HepG2 (cell line): ENCODE data around the gene HS3ST3B1. TPM values are rescaled to one million over a fixed set of nuclear protein-coding genes. Genes with fewer than 3 reads are reported as not detected.

ENCODE experiments used
- ATAC-seq: fragments of 200-7000 bp; cut with Tn5 transposase; 3 replicates; pipeline ENCODE4 v1.9.1; 2020; ENCODE audit warnings: mild to moderate bottlenecking, moderate library complexity
- BruUV-seq: library from RNA; stranded (reverse); fragments of 400-500 nt; replicated peaks from 2 replicates; lab custom pipeline; 2021; lab: Mats Ljungman, UMichigan
- CTCF ChIA-PET: fragments of 300-600 bp; formaldehyde crosslinking; extraction: SDS; loops from one replicate; lab custom pipeline; 2021; ENCODE audit warnings: low total read pairs, inconsistent platforms, low intra/inter-chr PET ratio; lab: Yijun Ruan, JAX
- POLR2A ChIA-PET: fragments of 350-600 bp; sonication (Branson Sonifier 250); formaldehyde crosslinking; loops from one replicate; lab custom pipeline; 2020; ENCODE audit warnings: antibody characterized with exemption, inconsistent platforms; lab: Yijun Ruan, JAX
- DNase-seq: peaks from one replicate; pipeline ENCODE4 v3.0.0-alpha.2; 2015; ENCODE audit warnings: low spot score
- FAIRE-seq: peaks from 3 replicates; lab custom pipeline; 2011; peaks lifted over from hg19 to GRCh38; lab: Jason Lieb, UNC
- H2AFZ ChIP-seq: one replicate; pipeline ENCODE4 v1.6.1; 2011; ENCODE audit warnings: low read length, inconsistent platforms
- H3K27ac ChIP-seq: fragments of 300-600 bp; 3 replicates; pipeline ENCODE4 v1.8.0; 2011; ENCODE audit warnings: mixed run types, mild to moderate bottlenecking, mixed read lengths, low read length, inconsistent platforms; ENCODE audit not compliant: insufficient read depth; ENCODE audit errors: extremely low read length
- H3K27me3 ChIP-seq, 2 experiments: fragments of 200-600 bp in 1 of 2; 2 replicates in 1 of 2; 3 replicates in 1 of 2; pipeline versions ENCODE4 v1.6.0 to v1.8.0; 2011; ENCODE audit warnings: low read length in 2 of 2, mild to moderate bottlenecking in 2 of 2, moderate library complexity in 2 of 2, inconsistent platforms in 1 of 2; ENCODE audit not compliant: insufficient read depth in 2 of 2, control insufficient read depth in 1 of 2
- H3K36me3 ChIP-seq, 2 experiments: fragments of 200-600 bp in 1 of 2; replicated peaks in 1 of 2; 2 replicates in 1 of 2; 3 replicates in 1 of 2; pipeline versions ENCODE4 v1.5.1 to v1.8.0; 2011; ENCODE audit warnings: low read length in 2 of 2, inconsistent platforms in 1 of 2; ENCODE audit not compliant: insufficient read depth in 2 of 2, control insufficient read depth in 1 of 2
- H3K4me1 ChIP-seq: 2 replicates; pipeline ENCODE4 v1.5.1; 2012; ENCODE audit warnings: low read length, inconsistent platforms; ENCODE audit not compliant: insufficient read depth
- H3K4me2 ChIP-seq: 2 replicates; pipeline ENCODE4 v1.6.0; 2011; ENCODE audit warnings: low read depth, low read length, inconsistent platforms
- H3K4me3 ChIP-seq, 3 experiments: fragments of 200-600 bp in 1 of 3; sonication (generic), shearing (Covaris generic) in 1 of 3; replicated peaks in 1 of 3; 2 replicates each; pipeline ENCODE4 v1.5.1; 2011 to 2016; ENCODE audit warnings: low read length in 3 of 3, inconsistent platforms in 2 of 3, low read depth in 2 of 3, mild to moderate bottlenecking in 2 of 3, control low read depth in 1 of 3, mixed read lengths in 1 of 3; ENCODE audit not compliant: insufficient read depth in 1 of 3
- H3K79me2 ChIP-seq: one replicate; pipeline ENCODE4 v1.6.1; 2011; ENCODE audit warnings: low read length, inconsistent platforms; ENCODE audit not compliant: insufficient read depth
- H3K9ac ChIP-seq: 2 replicates; pipeline ENCODE4 v1.6.0; 2011; ENCODE audit warnings: mild to moderate bottlenecking, low read depth, low read length, inconsistent platforms; ENCODE audit not compliant: insufficient read depth
- H3K9me3 ChIP-seq: 2 replicates; pipeline ENCODE4 v1.5.1; 2012; ENCODE audit warnings: mild to moderate bottlenecking, low read length
- H4K20me1 ChIP-seq: 2 replicates; pipeline ENCODE4 v1.6.0; 2011; ENCODE audit warnings: inconsistent platforms, mild to moderate bottlenecking, low read length, moderate library complexity; ENCODE audit not compliant: insufficient read depth
- CBX2 ChIP-seq, 2 experiments: fragments of 200-600 bp in 1 of 2; sonication (generic); formaldehyde crosslinking in 1 of 2; IDR thresholded peaks; 2 replicates each; pipeline versions ENCODE4 v1.7.0 to v1.8.1; 2018 to 2022; ENCODE audit warnings: low read depth in 2 of 2, low read length in 1 of 2, mild to moderate bottlenecking in 1 of 2, missing genetic modification reagents in 1 of 2
- FOXM1 ChIP-seq: sonication (generic); formaldehyde crosslinking; IDR thresholded peaks from 2 replicates; pipeline ENCODE4 v1.5.0; 2020; ENCODE audit warnings: missing genetic modification reagents
- KLF16 ChIP-seq, 2 experiments: sonication (generic) in 1 of 2; formaldehyde crosslinking in 1 of 2; IDR thresholded peaks; 2 replicates each; pipeline versions ENCODE4 v1.6.1 to v1.8.0; 2016 to 2023; ENCODE audit warnings: missing genetic modification reagents in 2 of 2, missing compliant biosample characterization in 1 of 2
- MAFK ChIP-seq, 2 experiments: IDR thresholded peaks in 1 of 2; conservative IDR thresholded peaks in 1 of 2; 2 replicates each; pipeline ENCODE4 v1.6.1; 2011; ENCODE audit warnings: improper control_type of control experiment in 2 of 2, low read length in 2 of 2
- SPEN ChIP-seq: sonication (generic); formaldehyde crosslinking; IDR thresholded peaks from 2 replicates; pipeline ENCODE4 v1.5.1; 2020; ENCODE audit warnings: low read depth, mild to moderate bottlenecking, missing genetic modification reagents
- THYN1 ChIP-seq: sonication (generic); formaldehyde crosslinking; IDR thresholded peaks from 2 replicates; pipeline ENCODE4 v1.8.1; 2023; ENCODE audit warnings: low read depth, mild to moderate bottlenecking, moderate library complexity, missing genetic modification reagents, borderline replicate concordance
- WGBS: methylation state at CpG from one replicate; pipeline ENCODE4 v1.1.6; 2017; ENCODE audit warnings: low lambda C conversion rate; 5-methylcytosine and 5-hydroxymethylcytosine counted together
- in situ Hi-C: cut with HindIII; loops from 2 replicates; pipeline ENCODE4 v1.10.0; 2017; ENCODE audit warnings: low pct_unique_long_range_greater_than_20kb; ENCODE audit not compliant: extremely low pct_ligation_motif_present
- intact Hi-C: fragments of 100-400 bp; cut with micrococcal nuclease; formaldehyde crosslinking; loops from one replicate; pipeline ENCODE4 v1.10.0; 2022; ENCODE audit not compliant: unreplicated experiment
- polyA plus RNA-seq, 8 experiments: library from polyadenylated mRNA; depleted of rRNA in 3 of 8; stranded (reverse) in 7 of 8; unstranded in 1 of 8; fragments of >200 nt; fragmentation: Illumina TruSeq in 4 of 8; extraction: Trizol in 4 of 8; gene quantifications; 2 replicates each; pipeline versions ENCODE4 v1.2.1 to v1.2.3, GENCODE V29; 2011 to 2016; ENCODE audit warnings: low read depth in 4 of 8, missing spikeins in 1 of 8, mixed read lengths in 1 of 8; ENCODE audit not compliant: insufficient read depth in 1 of 8
- total RNA-seq, 5 experiments: library from RNA; depleted of rRNA; stranded (reverse); fragments of >200 nt; fragmentation: Illumina TruSeq; extraction: Trizol; gene quantifications; 2 replicates each; pipeline ENCODE4 v1.2.3, GENCODE V29; 2016; ENCODE audit warnings: low read depth in 1 of 5
- TF ChIP-seq, protein P1 (sequence below): sonication (generic); formaldehyde crosslinking; IDR thresholded peaks from 2 replicates; pipeline ENCODE4 v1.5.1; 2020; ENCODE audit warnings: mild to moderate bottlenecking, moderate library complexity, missing genetic modification reagents
- TF ChIP-seq, protein P2 (sequence below): sonication (generic); formaldehyde crosslinking; IDR thresholded peaks from 2 replicates; pipeline ENCODE4 v1.4.0; 2020; ENCODE audit warnings: missing genetic modification reagents
- TF ChIP-seq, protein P3 (sequence below): sonication (generic); formaldehyde crosslinking; IDR thresholded peaks from 2 replicates; pipeline ENCODE4 v1.9.0; 2021; ENCODE audit warnings: missing genetic modification reagents, borderline replicate concordance

HS3ST3B1 gene
- total and polyA plus RNA-seq, 2 of the 13 experiments (the other 11 are each of a cell fraction or from before 2014, with no cell fraction given) = 15.7 to 39.5 TPM

DNA sequence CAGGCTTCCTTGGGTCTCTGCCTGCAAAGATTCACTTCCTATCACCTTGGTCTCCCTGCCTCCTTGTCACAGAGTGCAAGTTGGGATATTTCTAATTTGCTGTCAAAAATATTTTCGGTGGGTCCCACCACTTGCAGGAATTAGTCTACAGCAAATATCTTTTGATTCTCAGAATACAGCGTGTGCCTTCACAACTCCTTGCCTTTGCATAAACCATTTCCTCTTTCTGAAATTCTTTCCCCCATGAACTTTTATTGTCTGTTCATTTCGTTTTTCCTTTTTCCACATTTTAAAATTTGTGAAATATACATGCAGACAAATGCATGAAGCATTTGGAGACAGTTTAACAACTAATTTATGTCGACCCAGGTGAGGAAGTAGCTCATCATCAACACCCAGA lies 60.0 kb downstream of the HS3ST3B1 start:
- 77% methylated on average over 4 of the region's 4 CpGs for whole genome bisulfite sequencing
- no peak for DNase-seq
- POLR2A ChIA-PET = interaction anchor here (1.4 to 3.1 kb wide), 3 partner anchors 12 to 60 kb away, joined by 3 to 100 read pairs (median 13); partner anchors contain the start of gene HS3ST3B1
- no peak for ATAC-seq
- intact Hi-C loops = no loop called here
- Histone ChIP-seq H3K4me1 (peaks cover 63% of the 10 kb centered on the region), H3K9me3 (no peaks in the 10 kb centered on the region), H3K27me3 (no peaks in the 10 kb centered on the region), H4K20me1 (no peaks in the 10 kb centered on the region), H3K4me3 (no peak overlapping the region), H2AFZ (no peak overlapping the region), H3K79me2 (no peaks in the 10 kb centered on the region), H3K27ac (peak overlapping the region; percentile 47), H3K4me2 (no peak overlapping the region), H3K9ac (no peak overlapping the region), H3K36me3 (no peaks in the 10 kb centered on the region)
- no peak for FAIRE-seq
- no TSS peak for BruUV-seq
- TF ChIP-seq SPEN (no peak), FOXM1 (CRISPR knock-in tag) (no peak), KLF16 (CRISPR knock-in tag; IDR thresholded peaks at IDR 0.05) (no peak), CBX2 (IDR thresholded peaks at IDR 0.05; ENCODE audit: low read depth, low read length) (no peak), CBX2 (CRISPR knock-in tag; IDR thresholded peaks at IDR 0.05; ENCODE audit: low read depth) (no peak), THYN1 (no peak), MAFK (conservative IDR thresholded peaks at IDR 0.05 in 1 of 2, IDR thresholded peaks at IDR 0.05 in 1 of 2; ENCODE audit: low read length in 2 of 2) (no peak)
- TF ChIP-seq, protein P1, sequence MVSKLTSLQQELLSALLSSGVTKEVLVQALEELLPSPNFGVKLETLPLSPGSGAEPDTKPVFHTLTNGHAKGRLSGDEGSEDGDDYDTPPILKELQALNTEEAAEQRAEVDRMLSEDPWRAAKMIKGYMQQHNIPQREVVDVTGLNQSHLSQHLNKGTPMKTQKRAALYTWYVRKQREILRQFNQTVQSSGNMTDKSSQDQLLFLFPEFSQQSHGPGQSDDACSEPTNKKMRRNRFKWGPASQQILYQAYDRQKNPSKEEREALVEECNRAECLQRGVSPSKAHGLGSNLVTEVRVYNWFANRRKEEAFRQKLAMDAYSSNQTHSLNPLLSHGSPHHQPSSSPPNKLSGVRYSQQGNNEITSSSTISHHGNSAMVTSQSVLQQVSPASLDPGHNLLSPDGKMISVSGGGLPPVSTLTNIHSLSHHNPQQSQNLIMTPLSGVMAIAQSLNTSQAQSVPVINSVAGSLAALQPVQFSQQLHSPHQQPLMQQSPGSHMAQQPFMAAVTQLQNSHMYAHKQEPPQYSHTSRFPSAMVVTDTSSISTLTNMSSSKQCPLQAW = no peak
- TF ChIP-seq, protein P2, sequence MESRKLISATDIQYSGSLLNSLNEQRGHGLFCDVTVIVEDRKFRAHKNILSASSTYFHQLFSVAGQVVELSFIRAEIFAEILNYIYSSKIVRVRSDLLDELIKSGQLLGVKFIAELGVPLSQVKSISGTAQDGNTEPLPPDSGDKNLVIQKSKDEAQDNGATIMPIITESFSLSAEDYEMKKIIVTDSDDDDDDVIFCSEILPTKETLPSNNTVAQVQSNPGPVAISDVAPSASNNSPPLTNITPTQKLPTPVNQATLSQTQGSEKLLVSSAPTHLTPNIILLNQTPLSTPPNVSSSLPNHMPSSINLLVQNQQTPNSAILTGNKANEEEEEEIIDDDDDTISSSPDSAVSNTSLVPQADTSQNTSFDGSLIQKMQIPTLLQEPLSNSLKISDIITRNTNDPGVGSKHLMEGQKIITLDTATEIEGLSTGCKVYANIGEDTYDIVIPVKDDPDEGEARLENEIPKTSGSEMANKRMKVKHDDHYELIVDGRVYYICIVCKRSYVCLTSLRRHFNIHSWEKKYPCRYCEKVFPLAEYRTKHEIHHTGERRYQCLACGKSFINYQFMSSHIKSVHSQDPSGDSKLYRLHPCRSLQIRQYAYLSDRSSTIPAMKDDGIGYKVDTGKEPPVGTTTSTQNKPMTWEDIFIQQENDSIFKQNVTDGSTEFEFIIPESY (CRISPR knock-in tag) = no peak
- TF ChIP-seq, protein P3, sequence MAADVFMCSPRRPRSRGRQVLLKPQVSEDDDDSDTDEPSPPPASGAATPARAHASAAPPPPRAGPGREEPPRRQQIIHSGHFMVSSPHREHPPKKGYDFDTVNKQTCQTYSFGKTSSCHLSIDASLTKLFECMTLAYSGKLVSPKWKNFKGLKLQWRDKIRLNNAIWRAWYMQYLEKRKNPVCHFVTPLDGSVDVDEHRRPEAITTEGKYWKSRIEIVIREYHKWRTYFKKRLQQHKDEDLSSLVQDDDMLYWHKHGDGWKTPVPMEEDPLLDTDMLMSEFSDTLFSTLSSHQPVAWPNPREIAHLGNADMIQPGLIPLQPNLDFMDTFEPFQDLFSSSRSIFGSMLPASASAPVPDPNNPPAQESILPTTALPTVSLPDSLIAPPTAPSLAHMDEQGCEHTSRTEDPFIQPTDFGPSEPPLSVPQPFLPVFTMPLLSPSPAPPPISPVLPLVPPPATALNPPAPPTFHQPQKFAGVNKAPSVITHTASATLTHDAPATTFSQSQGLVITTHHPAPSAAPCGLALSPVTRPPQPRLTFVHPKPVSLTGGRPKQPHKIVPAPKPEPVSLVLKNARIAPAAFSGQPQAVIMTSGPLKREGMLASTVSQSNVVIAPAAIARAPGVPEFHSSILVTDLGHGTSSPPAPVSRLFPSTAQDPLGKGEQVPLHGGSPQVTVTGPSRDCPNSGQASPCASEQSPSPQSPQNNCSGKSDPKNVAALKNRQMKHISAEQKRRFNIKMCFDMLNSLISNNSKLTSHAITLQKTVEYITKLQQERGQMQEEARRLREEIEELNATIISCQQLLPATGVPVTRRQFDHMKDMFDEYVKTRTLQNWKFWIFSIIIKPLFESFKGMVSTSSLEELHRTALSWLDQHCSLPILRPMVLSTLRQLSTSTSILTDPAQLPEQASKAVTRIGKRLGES (CRISPR knock-in tag) = no peak
- CTCF ChIA-PET = no interaction called here
- in situ Hi-C loops = no loop called here
